ENCODE measurements around the gene PPM1E.
"Not testable (repeated sequence)": the region's sequence is repeated elsewhere in the genome, so short reads cannot be mapped to it uniquely, and the experiment has no call there.

PPM1E gene

GRCh38 chr17:58755577-58756245, at the start of gene PPM1E:
TSS of gene PPM1E (plus strand) at chr17:58755854.
- DNase-seq = peak; percentile 46

- DNase-seq = no peak
These were observed 49.1 kb upstream of the PPM1E start for GRCh38 chr17:58706351-58707140.

DNA sequence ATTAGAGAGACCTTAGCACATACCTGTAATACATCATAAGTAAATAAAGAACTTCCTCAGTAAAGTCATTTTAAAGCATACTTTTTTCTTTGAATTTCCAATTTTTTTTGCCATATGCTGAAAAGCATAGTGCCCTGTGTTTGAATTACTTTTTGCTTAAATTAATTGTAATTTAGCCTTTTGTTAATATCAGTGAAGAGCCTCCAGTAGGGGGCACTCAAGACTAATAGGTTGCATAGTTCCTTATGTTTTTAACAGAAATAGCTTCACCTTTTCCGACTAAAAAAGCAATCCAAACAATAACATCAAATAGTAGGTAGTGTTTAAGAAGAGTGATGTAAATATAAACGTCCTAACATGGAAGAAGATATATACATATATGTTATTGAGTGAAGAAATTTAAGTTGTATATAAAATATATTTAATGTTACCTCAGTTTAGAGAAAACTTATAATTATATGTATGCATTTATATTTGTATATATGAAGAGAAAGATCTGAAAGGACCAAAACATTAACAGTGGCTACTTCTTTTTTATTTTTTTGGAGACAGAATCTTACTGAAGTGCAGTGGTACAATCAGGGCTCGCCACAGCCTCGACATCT, 44.6 kb upstream of the PPM1E start:
- peak; percentile 18 for DNase-seq

DNA sequence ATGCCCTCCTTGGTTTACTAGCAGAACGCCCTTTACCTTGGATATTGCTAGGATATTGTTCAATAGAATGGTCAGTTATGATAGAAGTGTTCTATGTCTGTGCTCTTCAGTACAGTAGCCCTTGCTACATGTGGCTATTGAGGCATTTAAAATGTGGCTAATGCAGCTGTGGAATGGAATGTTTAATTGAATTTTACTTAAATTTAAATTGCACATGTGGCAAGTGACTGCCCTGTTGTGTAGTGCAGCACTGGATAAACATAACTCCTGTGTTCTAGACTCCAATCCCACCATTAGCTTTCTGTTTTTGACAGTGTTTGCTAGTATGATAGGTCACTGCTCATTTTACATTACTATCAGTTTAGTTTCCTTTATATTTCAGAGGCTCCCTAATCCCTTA, 33.4 kb upstream of the PPM1E start:
- DNase-seq = no peak

DNA sequence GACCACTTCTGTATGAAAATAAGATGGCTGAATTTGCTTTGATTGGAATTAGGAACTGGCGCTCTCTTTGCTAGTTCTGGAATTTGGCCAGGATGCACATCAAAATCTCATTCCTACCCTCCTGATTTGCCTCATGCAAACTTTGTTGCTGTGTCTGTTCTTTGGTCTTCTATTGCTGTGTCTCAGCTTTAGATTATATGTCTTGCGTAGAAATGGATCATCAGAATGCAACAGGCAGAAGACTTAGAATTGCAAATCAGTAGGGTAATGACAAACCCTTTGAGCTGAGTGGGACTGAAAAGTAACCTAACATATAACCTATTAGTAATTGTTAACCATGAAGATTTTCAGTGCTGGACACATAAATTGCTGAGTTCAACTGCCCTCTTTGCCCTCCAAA, 33.0 kb upstream of the PPM1E start:
- no peak for DNase-seq

DNA sequence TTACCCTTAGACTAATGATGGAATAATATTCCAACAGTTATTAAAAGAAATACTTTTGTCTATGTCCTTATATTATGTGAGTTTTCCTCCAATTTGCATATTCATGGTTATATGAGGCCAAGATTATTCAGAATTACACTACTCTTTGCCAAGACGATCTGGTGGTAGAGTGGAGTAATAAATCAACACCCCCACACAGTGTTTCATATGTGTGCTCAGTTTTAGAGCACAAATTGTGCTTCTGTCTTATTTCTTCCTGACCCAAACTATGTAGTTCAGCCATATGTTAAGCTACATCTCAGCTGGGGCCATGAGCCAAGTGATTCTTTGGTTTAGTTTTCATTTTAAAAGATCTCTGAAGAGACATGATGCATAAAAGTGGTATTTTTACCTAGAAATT, 26.9 kb upstream of the PPM1E start:
- DNase-seq = no peak

GRCh38 chr17:58730937-58731336, 24.7 kb upstream of the PPM1E start:
- DNase-seq = no peak

DNA sequence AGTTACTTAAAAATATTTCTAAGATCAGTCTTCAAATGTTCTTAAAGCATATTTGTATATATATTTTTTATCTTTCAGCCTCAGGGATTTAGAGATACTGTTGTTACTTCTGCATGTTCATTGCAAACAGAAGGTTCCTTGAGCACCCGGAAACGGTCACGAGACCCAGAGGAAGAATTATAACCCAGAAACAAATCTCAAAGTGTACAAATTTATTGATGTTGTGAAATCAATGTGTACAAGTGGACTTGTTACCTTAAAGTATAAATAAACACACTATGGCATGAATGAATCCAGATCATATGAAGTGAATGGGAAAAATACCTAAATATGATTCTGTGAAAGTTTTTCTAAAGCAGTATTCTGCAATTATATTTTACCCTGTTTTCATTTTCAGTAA, 21.6 kb upstream of the PPM1E start:
- DNase-seq = no peak

GRCh38 chr17:58734811-58735210, 20.8 kb upstream of the PPM1E start:
- DNase-seq = no peak

DNA sequence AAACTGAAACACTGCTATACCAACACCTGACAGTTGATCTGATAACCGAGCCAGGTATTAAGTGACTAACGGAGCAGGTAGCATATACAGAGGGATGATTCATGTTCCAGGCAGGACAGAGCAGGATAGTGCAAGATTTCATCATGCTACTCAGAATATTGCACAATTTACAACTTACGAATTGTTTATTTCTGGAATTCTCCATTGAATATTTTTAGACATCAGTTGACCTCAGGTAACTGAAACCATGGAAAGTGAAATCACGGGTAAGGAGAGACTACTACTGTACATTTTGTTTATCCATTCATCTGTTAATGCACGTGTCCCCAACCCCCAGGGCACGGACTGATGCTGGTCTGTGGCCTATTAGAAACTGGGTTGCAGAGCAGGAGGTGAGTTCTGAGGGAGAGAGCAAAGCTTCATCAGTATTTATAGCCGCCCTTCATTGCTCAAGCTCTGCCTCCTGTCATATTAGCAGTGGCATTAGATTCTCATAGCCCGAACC, 14.5 kb upstream of the PPM1E start:
- no peak for DNase-seq

- DNase-seq = no peak
These were observed 8.0 kb upstream of the PPM1E start for GRCh38 chr17:58747674-58748073.

DNA sequence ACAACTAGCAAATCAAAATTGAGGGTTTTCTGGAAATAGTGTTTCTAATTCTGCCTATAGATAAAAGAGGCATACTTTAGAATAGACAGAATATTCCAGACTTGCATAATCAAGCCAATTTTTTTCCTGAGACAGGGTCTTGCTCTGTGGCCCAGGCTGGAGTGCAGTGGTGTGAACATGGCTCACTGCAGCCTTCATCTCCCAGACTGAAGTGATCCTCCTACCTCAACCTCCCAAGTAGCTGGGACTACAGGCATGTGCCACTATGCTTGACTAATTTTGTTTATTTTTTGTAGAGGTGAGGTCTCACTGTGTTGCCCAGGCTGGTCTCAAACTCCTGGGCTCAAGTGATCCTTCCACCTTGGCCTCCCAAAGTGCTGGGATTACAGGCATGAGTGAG, 6.0 kb upstream of the PPM1E start:
- DNase-seq = not testable (repeated sequence)

DNA sequence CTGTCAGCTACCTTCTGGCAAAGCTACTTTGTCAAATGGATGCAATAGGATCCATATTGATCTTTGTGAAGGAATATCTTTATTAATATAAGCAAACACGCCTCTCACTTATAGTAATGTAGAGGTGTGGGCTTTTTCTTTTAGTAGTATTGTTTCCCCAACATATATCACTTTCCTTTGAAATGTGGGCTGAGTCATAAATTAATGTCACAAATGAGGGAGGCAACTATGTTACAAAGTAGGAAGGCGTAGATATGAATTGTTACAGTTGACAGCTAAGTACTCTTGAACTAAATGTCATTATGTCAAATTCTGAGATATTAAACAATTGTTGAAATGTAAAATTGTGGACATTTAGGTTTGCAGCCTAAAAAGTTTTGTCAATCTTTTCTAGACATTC, 2.6 kb upstream of the PPM1E start:
- DNase-seq = no peak

- DNase-seq = no peak
These were observed 431 bp upstream of the PPM1E start for GRCh38 chr17:58755269-58755576.

DNA sequence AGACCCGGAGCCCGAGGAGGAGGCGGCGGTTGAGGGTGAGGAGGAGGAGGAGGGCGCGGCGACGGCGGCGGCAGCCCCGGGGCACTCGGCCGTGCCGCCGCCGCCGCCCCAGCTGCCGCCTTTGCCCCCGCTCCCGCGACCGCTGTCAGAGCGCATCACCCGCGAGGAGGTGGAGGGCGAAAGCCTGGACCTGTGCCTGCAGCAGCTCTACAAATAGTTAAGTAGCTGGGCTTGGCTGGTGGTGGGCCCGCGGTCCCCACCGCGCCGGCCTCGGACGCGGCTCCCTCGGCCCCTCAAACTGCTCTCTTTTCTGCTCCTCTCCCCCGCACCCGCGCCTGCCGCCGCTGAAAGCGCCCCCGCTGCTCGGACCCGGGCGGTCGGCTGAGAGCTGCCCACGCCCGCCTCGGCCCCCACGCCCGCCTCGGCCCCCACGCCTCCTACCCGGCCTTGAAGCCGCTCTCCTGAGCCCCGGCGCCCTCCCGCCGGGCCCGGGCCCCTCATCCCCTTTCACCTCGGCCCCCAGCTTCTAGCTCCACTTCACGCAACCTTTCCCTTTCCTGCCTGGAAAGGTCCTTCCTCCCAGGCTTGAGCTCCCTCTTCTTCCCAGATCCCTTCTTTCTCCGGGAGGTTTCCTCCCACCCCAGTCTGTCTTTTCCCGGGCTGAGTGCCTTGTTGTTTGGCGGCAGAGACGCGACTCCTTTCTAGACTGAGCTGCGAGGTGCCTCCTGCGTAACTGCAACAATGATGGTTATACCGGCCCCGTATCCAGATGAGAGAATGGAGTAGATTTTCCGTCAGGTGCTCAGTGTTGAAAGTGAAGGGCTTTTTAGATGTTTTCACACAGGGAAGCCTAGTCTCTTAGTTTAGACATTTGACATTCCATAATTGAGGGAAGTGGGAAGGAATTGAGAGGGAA, 850 bp downstream of the PPM1E start:
- DNase-seq = peak; percentile 5

GRCh38 chr17:58757162-58757613, 1.5 kb downstream of the PPM1E start:
- DNase-seq = no peak

- no peak for DNase-seq
These were observed 3.2 kb downstream of the PPM1E start for GRCh38 chr17:58758890-58759289.

DNA sequence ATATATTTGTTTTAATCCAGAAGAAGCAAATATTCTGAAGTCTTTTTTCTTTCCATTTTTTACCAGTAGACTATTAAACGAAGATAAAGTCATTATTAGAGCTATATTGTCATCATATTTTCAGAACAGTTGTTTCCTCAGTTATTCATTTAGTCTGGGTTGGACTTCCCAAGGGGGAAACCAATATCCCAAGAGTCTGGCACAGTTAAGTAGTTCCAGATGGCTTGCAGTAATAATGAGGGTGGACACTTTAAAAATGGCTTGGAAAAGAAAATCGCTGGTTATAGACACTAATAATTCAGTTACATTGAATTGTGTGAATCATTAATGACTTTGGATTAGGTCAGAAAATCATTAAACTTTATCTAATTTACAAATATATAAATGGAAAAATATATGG, 3.9 kb downstream of the PPM1E start:
- DNase-seq = no peak

- DNase-seq = no peak
These were observed 4.6 kb downstream of the PPM1E start for GRCh38 chr17:58760248-58760647.

DNA sequence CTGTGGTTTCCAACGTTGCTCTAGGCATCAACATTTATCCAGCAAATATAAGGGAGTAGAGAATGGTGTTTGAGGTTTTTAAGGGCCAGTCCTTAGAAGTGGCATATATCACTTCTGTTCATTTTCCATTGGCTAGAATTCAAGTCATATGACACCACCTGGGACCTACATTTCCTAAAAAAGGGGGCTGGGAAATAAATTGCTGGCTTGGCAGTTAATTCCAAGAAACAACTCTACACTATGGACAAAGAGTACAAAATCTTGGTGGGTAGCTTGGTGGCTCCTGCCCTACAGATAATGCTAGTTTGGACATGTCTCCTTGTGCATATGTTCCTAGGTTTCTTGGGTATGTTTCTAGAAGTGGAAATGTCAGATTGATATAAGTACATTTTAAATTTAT, 7.6 kb downstream of the PPM1E start:
- DNase-seq = no peak

GRCh38 chr17:58764373-58764772, 8.7 kb downstream of the PPM1E start:
- no peak for DNase-seq

GRCh38 chr17:58778482-58778881, 22.8 kb downstream of the PPM1E start:
- not testable (repeated sequence) for DNase-seq

GRCh38 chr17:58779446-58779845, 23.8 kb downstream of the PPM1E start:
- DNase-seq = no peak

Data from activated naive CD4-positive, alpha-beta T cell treated with Interleukin-2 at 50 U/mL for 16 hours (primary cell).